OCI-LY7 (cell line): ENCODE results near the gene ANKRD39.

ENCODE experiments used
- CTCF ChIP-seq: fragments of 200-600 bp; sonication (generic); conservative IDR thresholded peaks from 2 replicates; pipeline ENCODE4 v1.5.1; 2014; ENCODE audit warnings: mild to moderate bottlenecking, antibody characterized with exemption, low read length, moderate library complexity, mixed read lengths
- EZH2phosphoT487 ChIP-seq: fragments of 200-600 bp; sonication (generic); IDR thresholded peaks from 2 replicates; pipeline ENCODE4 v1.6.1; 2018; ENCODE audit warnings: low read depth, borderline replicate concordance, mild to moderate bottlenecking, mixed run types, antibody characterized with exemption, low read length, moderate library complexity, mixed read lengths

GRCh38 chr2:96832408-96832753, 25.4 kb downstream of the ANKRD39 start:
- TF ChIP-seq CTCF = no peak
- no peak for TF ChIP-seq EZH2phosphoT487
